ENCODE data around the gene DMTF1. TPM values are rescaled to one million over a fixed set of nuclear protein-coding genes. Genes with fewer than 3 reads are reported as not detected.
"Not testable (repeated sequence)": the region's sequence is repeated elsewhere in the genome, so short reads cannot be mapped to it uniquely, and the experiment has no call there.

The DMTF1 gene
- total RNA-seq = 38.9 TPM
- long read RNA-seq, partial matches to known transcripts = 2 of 9 reads
- long read RNA-seq, other reads (novel, unspliced or antisense) = 5 of 9 reads

DNA sequence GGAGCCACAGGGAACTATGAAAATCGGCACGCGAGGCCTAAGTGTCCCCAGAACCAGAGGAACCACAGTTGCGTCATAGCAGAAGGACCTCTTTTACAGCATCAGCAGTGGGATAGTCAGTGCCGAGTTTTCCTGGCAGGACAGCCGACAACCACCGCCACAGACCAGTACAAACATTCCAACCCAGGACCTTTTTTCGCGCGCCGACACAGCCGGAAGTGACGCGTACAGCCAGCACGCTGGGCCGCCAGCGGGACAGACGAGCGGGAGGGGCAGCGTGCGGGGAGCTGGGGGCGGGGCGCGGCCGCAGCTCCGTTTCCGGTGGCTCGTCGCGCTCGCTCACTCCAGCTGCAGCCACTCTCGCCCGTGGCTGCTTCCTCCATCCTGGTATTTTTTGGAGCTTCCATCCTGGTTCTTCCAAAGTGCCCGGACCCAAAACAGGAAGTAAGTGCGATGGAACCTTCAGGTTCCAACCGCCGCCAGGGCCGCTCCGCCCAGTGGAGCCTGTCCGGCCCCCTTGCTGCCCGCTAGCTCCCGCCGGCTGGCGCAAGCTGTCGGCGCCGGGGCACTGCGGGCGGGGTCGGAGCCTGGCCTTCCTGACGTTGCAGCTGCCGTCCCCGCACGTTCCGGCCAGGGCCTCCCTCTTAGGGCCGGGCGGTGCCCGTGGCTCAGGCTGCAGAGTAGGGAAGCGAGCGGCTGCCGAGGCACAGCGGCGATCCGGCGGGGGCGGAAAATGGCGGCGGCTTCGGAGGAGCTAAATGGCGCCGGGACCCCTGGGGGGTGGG is at the start of gene DMTF1:
Gene DMTF1, plus strand, starts transcription at position 342 of the 785 bp plus-strand sequence. CDS start 12,489 bp downstream, outside the sequence.
- peak; percentile 98 for DNase-seq (ENCODE audit: low spot score)
- intact Hi-C loops (cut with DNase I) = loop anchor here (1.0 to 10.0 kb wide), 4 partner anchors 67 to 722 kb away; partner anchors contain the start of genes CROT, DBF4, ELAPOR2 and SLC25A40

DNA sequence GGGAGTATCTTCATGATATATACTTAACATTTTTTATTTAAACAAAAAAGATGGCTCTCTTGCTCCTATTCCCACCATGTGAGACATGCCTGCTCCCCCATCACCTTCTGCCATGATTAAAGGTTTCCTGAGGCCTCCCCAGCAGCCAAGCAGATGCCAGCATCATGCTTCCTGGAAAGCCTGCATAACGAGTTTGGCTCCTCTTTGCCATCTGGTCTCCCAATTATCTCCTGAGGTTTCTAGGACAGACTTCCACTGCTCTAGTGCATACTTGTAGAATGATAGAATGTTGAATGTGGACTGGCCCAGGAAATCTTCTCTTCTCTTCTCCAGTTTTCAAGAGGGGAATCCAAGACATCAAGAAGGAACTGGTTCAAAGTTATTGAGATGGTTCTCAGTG is 46.9 kb upstream of the DMTF1 start:
- no peak for DNase-seq (ENCODE audit: low spot score)
- intact Hi-C loops (cut with DNase I) = no loop called here

GRCh38 chr7:87106974-87107612 is 45.2 kb upstream of the DMTF1 start:
- intact Hi-C loops (cut with DNase I) = no loop called here
- DNase-seq (ENCODE audit: low spot score) = no peak

- intact Hi-C loops (cut with DNase I) = no loop called here
- DNase-seq (ENCODE audit: low spot score) = no peak
These were observed 44.1 kb upstream of the DMTF1 start for GRCh38 chr7:87107949-87108776.

DNA sequence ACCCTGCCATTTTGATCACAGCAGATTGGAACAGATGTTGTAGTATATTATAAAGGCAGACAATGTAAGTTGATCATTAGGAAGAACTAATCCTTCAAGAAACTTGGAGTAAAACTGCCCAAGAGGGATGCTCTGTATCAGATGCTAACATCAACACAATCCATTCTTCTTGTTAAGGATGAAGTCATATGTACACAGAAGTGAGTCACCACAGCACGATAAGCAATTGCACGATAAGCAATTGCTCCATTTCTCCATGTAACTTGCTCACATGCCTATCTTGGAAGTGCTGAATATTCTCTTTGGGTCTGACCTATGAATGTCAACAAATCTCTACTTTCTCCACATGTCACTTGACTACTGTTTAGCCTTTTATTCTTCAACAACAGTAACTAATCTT is 41.5 kb upstream of the DMTF1 start:
- intact Hi-C loops (cut with DNase I) = no loop called here
- no peak for DNase-seq (ENCODE audit: low spot score)

DNA sequence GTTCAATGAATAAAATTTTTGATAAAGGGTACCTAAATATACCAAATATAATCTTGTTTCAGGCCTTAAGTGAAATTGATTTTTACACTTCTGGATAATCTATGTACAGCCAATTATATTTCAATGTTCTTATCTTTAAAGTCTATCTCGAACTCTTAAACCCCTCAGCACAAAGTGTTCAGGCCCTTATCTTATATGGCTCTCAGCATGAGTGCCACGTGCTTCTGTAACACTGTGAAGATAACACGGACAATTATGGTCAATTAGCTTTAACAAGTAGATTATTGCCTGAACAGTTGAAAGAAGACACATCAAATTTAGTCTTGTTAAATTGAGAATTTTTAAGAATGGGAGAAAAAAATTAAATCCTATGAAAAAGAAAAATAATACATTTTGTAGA is 40.4 kb upstream of the DMTF1 start:
- DNase-seq (ENCODE audit: low spot score) = no peak
- intact Hi-C loops (cut with DNase I) = no loop called here

DNA sequence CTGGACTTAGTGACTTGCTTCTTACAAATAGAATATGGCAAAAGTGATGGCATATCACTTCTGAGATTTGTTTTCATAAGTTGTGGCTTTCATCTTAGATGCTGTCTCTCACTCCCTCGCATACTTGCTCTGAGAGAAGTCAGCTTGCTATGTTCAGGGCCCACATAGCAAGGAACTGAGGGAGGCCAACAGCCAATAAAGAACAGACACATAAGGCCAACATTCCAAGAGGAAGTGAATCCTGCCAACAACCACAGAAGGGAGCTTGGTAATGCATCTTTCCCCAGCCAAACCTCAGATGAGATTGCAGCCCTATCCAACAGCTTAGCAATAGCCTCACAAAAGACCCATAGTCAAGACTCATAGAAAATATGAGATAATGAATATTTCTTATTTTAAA is 39.2 kb upstream of the DMTF1 start:
- DNase-seq (ENCODE audit: low spot score) = no peak
- intact Hi-C loops (cut with DNase I) = no loop called here

GRCh38 chr7:87113904-87114303 is 38.3 kb upstream of the DMTF1 start:
- intact Hi-C loops (cut with DNase I); DNase-seq (ENCODE audit: low spot score): not testable (repeated sequence)

DNA sequence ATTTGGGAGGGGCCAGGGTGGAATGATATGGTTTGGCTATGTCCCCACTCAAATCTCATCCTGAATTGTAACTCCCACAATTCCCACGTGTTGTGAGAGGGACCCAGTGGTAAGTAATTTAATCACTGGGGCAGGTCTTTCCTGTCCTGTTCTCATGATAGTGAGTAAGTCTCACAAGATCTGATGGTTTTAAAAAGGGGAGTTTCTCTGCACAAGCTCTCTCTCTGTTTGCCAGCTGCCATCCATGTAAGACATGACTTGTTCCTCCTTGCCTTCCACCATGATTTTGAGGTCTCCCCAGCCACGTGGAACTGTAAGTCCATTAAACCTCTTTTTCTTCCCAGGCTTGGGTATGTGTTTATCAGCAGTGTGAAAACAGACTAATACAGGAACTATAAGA is 36.5 kb upstream of the DMTF1 start:
- intact Hi-C loops (cut with DNase I); DNase-seq (ENCODE audit: low spot score): not testable (repeated sequence)

DNA sequence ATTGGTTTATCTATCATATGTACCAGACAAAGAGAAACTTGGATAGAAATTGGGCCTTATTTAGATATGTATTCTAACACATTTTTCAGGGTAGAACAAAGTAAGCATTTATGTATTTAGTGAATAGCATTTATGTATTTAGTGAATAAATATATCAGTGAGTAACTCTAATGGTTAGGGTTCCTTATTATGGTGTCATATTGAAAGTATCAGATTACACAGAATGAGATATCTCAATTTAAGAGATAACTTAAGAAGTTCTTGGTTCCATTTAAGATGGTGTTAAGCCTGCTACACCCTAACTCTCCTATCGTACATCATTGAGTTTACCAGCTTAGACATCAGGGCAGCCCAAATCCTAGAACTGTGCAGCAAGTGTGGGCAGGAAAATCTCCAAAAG is 35.9 kb upstream of the DMTF1 start:
- intact Hi-C loops (cut with DNase I) = no loop called here
- no peak for DNase-seq (ENCODE audit: low spot score)

GRCh38 chr7:87119581-87119980 is 32.7 kb upstream of the DMTF1 start:
- no peak for DNase-seq (ENCODE audit: low spot score)
- intact Hi-C loops (cut with DNase I) = no loop called here

DNA sequence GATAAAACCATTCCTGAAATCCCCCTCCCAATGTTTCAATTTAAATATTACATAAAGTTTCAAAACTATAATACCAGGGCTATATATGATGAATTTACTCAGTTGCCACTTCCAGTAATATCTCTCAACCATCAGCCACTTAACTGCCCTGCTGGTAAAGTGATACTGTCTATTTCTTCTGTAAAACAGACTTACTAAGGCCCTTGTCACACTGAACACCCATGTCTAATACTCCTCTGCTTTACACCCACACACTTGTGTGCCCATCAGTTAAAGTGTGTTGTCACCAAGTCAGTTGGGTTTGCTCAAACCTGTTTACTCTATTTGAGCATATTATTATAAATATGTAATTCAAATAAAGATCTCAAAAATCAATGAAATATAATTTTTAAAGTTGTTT is 29.1 kb upstream of the DMTF1 start:
- no peak for DNase-seq (ENCODE audit: low spot score)

GRCh38 chr7:87127019-87127418 is 25.2 kb upstream of the DMTF1 start:
- no peak for DNase-seq (ENCODE audit: low spot score)
- intact Hi-C loops (cut with DNase I) = no loop called here

More for the DNA sequence above, 29.1 kb upstream of the DMTF1 start:
- intact Hi-C loops (cut with DNase I) = no loop called here

- intact Hi-C loops (cut with DNase I) = no loop called here
These were observed 23.4 kb upstream of the DMTF1 start for GRCh38 chr7:87128861-87129267.

DNA sequence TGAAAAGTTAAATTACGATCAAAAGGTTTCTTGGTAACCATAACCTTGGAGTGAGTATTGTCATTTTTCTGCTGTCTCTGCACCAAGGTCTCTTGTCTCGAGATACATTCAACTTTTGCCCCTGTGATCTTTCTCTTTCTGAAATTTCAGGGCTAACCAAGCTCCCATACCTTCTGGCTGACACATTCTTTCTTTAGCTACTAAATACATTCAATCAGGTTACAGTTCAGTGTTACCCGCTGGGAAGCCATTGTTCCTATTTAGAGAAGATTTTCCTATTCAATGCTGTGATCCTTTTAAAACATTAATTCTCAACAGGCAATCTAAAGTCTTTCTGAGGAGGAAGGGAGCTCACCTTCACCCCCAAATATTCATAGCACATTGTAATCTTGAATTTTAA is 22.9 kb upstream of the DMTF1 start:
- intact Hi-C loops (cut with DNase I) = no loop called here
- DNase-seq (ENCODE audit: low spot score) = no peak

More at GRCh38 chr7:87128861-87129267, 23.4 kb upstream of the DMTF1 start:
- no peak for DNase-seq (ENCODE audit: low spot score)

GRCh38 chr7:87129848-87130247 is 22.4 kb upstream of the DMTF1 start:
- intact Hi-C loops (cut with DNase I) = no loop called here
- no peak for DNase-seq (ENCODE audit: low spot score)

GRCh38 chr7:87131771-87132170 is 20.5 kb upstream of the DMTF1 start:
- no peak for DNase-seq (ENCODE audit: low spot score)
- intact Hi-C loops (cut with DNase I) = no loop called here

DNA sequence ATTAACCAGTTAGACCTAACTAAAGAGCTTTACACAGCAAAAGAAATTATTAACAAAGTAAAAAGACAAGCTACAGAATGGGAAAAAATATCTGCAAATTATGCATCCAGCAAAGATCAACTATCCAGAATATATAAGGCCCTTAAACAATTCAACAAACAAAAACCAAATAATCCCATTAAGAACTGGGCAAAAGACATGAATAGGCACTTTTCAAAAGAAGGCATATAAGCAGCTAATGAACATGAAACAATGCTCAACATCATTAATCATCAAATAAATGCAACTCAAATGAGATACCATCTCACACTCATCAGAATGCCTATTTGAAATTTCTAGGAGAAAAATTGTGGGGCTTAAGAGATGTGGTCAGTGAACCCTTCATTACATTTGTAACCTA is 15.0 kb upstream of the DMTF1 start:
- DNase-seq (ENCODE audit: low spot score) = no peak
- intact Hi-C loops (cut with DNase I) = no loop called here

- no peak for DNase-seq (ENCODE audit: low spot score)
- intact Hi-C loops (cut with DNase I) = no loop called here
These were observed 12.7 kb upstream of the DMTF1 start for GRCh38 chr7:87139514-87139913.

DNA sequence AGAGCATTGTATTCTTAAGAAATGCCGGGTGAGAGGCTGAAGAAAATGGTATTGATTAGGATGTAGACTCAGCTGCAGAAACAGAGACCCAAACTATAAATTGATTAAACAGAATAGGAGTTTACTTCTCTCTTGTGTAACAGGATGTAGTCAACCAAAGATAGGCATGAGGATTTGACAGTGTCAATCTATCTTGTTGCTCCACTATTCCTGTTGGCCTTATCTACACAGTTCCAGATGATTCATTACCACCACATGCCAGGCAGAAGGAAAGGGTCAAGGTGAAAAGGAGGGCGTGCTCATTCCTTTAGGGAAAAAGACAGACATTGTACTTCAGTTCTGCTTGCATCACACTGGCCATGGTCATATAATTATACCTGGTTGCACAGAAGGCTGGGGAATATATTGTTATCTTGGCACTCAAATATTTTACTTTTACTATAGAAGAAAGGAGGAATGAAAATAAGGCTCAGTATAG is 11.9 kb upstream of the DMTF1 start:
- intact Hi-C loops (cut with DNase I) = no loop called here
- DNase-seq (ENCODE audit: low spot score) = no peak
